HK-2 (cell line): ENCODE measurements around the gene OPN1MW2.
"Not testable (repeated sequence)": the region's sequence is repeated elsewhere in the genome, so short reads cannot be mapped to it uniquely, and the experiment has no call there.

ENCODE experiments used
- DNase-seq: peaks from one replicate; pipeline ENCODE4 v3.0.0-alpha.2; 2018; ENCODE audit not compliant: unreplicated experiment

Gene OPN1MW2

GRCh38 chrX:154219456-154219855, at the start of gene OPN1MW2:
TSS of gene OPN1MW2 (plus strand) at chrX:154219756. CDS start at chrX:154219816, 60 bp downstream.
- not testable (repeated sequence) for DNase-seq

GRCh38 chrX:154172535-154172943, 47.0 kb upstream of the OPN1MW2 start:
- DNase-seq, result not testable (repeated sequence)

GRCh38 chrX:154174356-154174755, 45.2 kb upstream of the OPN1MW2 start:
- not testable (repeated sequence) for DNase-seq

- not testable (repeated sequence) for DNase-seq
These were observed 37.3 kb upstream of the OPN1MW2 start, which contains the start of gene OPN1MW for GRCh38 chrX:154182296-154182695. TSS of gene OPN1MW (plus strand) at chrX:154182596. CDS start at chrX:154182678, 82 bp downstream.

GRCh38 chrX:154183794-154184193, 35.8 kb upstream of the OPN1MW2 start:
- not testable (repeated sequence) for DNase-seq

- DNase-seq, result not testable (repeated sequence)
These were observed 26.7 kb upstream of the OPN1MW2 start for GRCh38 chrX:154192846-154193245.

GRCh38 chrX:154194316-154194715, 25.2 kb upstream of the OPN1MW2 start:
- not testable (repeated sequence) for DNase-seq

- DNase-seq, result not testable (repeated sequence)
These were observed 23.1 kb upstream of the OPN1MW2 start for GRCh38 chrX:154196466-154196865.

- not testable (repeated sequence) for DNase-seq
These were observed 9.7 kb upstream of the OPN1MW2 start for GRCh38 chrX:154209670-154210418.

GRCh38 chrX:154211057-154211456, 8.5 kb upstream of the OPN1MW2 start:
- not testable (repeated sequence) for DNase-seq

- not testable (repeated sequence) for DNase-seq
These were observed 8.1 kb upstream of the OPN1MW2 start for GRCh38 chrX:154211499-154211898.

- DNase-seq, result not testable (repeated sequence)
These were observed 5.7 kb downstream of the OPN1MW2 start for GRCh38 chrX:154225292-154225691.

GRCh38 chrX:154226706-154227105, 7.2 kb downstream of the OPN1MW2 start:
- DNase-seq, result not testable (repeated sequence)

- DNase-seq, result not testable (repeated sequence)
These were observed 11.9 kb downstream of the OPN1MW2 start for GRCh38 chrX:154231443-154231842.

- DNase-seq, result not testable (repeated sequence)
These were observed 14.1 kb downstream of the OPN1MW2 start for GRCh38 chrX:154233620-154234019.

- DNase-seq, result not testable (repeated sequence)
These were observed 19.5 kb downstream of the OPN1MW2 start for GRCh38 chrX:154238939-154239559.

GRCh38 chrX:154239982-154240503, 20.5 kb downstream of the OPN1MW2 start:
- not testable (repeated sequence) for DNase-seq

- DNase-seq, result not testable (repeated sequence)
These were observed 28.0 kb downstream of the OPN1MW2 start for GRCh38 chrX:154247377-154248045.

GRCh38 chrX:154248076-154248475, 28.5 kb downstream of the OPN1MW2 start:
- DNase-seq, result not testable (repeated sequence)

GRCh38 chrX:154257282-154257681, 37.7 kb downstream of the OPN1MW2 start, which contains the start of gene OPN1MW3:
TSS of gene OPN1MW3 (plus strand) at chrX:154257582. CDS start at chrX:154257620, 38 bp downstream.
- not testable (repeated sequence) for DNase-seq

GRCh38 chrX:154258711-154259110, 39.2 kb downstream of the OPN1MW2 start:
- not testable (repeated sequence) for DNase-seq

GRCh38 chrX:154263072-154263471, 43.5 kb downstream of the OPN1MW2 start:
- not testable (repeated sequence) for DNase-seq
